ENCODE measurements around the gene CLGN.

Gene CLGN

GRCh38 chr4:140382732-140383131 is 44.7 kb downstream of the CLGN start:
- no peak for DNase-seq (ENCODE audit: low spot score)

GRCh38 chr4:140374130-140374477 is 53.3 kb downstream of the CLGN start:
- DNase-seq (ENCODE audit: low spot score), result no peak

GRCh38 chr4:140373328-140374129 is 53.9 kb downstream of the CLGN start, which contains the start of gene SCOC:
TSS of gene SCOC (plus strand) at chr4:140373646. CDS start at chr4:140379171, 5,525 bp downstream.
- DNase-seq (ENCODE audit: low spot score), result peak; percentile 98

GRCh38 chr4:140372751-140373327 is 54.6 kb downstream of the CLGN start:
- peak; percentile 40 for DNase-seq (ENCODE audit: low spot score)

GRCh38 chr4:140368686-140369085 is 58.8 kb downstream of the CLGN start:
- DNase-seq (ENCODE audit: low spot score), result no peak

GRCh38 chr4:140367738-140368137 is 59.7 kb downstream of the CLGN start:
- no peak for DNase-seq (ENCODE audit: low spot score)

- DNase-seq (ENCODE audit: low spot score), result no peak
These were observed 63.9 kb downstream of the CLGN start for GRCh38 chr4:140363558-140363957.

- DNase-seq (ENCODE audit: low spot score), result no peak
These were observed 64.4 kb downstream of the CLGN start for GRCh38 chr4:140363051-140363450.

GRCh38 chr4:140361099-140361498 is 66.3 kb downstream of the CLGN start:
- no peak for DNase-seq (ENCODE audit: low spot score)

GRCh38 chr4:140359562-140360427 is 67.7 kb downstream of the CLGN start:
- peak; percentile 79 for DNase-seq (ENCODE audit: low spot score)

- no peak for DNase-seq (ENCODE audit: low spot score)
These were observed 69.2 kb downstream of the CLGN start for GRCh38 chr4:140358281-140358680.

GRCh38 chr4:140357868-140358267 is 69.6 kb downstream of the CLGN start:
- no peak for DNase-seq (ENCODE audit: low spot score)

GRCh38 chr4:140355288-140355687 is 72.2 kb downstream of the CLGN start:
- no peak for DNase-seq (ENCODE audit: low spot score)

- DNase-seq (ENCODE audit: low spot score), result no peak
These were observed 73.7 kb downstream of the CLGN start for GRCh38 chr4:140353786-140354185.

GRCh38 chr4:140351093-140352075 is 76.1 kb downstream of the CLGN start:
- DNase-seq (ENCODE audit: low spot score), result no peak

GRCh38 chr4:140349816-140350215 is 77.6 kb downstream of the CLGN start:
- DNase-seq (ENCODE audit: low spot score), result no peak

- DNase-seq (ENCODE audit: low spot score), result no peak
These were observed 81.3 kb downstream of the CLGN start for GRCh38 chr4:140346136-140346535.

GRCh38 chr4:140344621-140345020 is 82.8 kb downstream of the CLGN start:
- no peak for DNase-seq (ENCODE audit: low spot score)

GRCh38 chr4:140344101-140344500 is 83.3 kb downstream of the CLGN start:
- DNase-seq (ENCODE audit: low spot score), result no peak

- DNase-seq (ENCODE audit: low spot score), result no peak
These were observed 84.1 kb downstream of the CLGN start for GRCh38 chr4:140343303-140343702.

GRCh38 chr4:140342620-140343019 is 84.8 kb downstream of the CLGN start:
- DNase-seq (ENCODE audit: low spot score), result no peak
